DOHH2 (cell line): ENCODE results near the gene TMEM203.

Source experiments
- H3F3A ChIP-seq: fragments of 200-600 bp; sonication (generic), shearing (Covaris generic); 2 replicates; pipeline ENCODE4 v1.6.0; 2016; ENCODE audit warnings: antibody characterized with exemption, mild to moderate bottlenecking; ENCODE audit not compliant: control insufficient read depth, insufficient read depth
- H3K27ac ChIP-seq: fragments of 200-600 bp; sonication (generic); 2 replicates; pipeline ENCODE4 v1.5.1; 2014; ENCODE audit warnings: low read depth, mild to moderate bottlenecking, low read length, moderate library complexity
- H3K27me3 ChIP-seq: fragments of 200-600 bp; sonication (generic); 2 replicates; pipeline ENCODE4 v1.6.1; 2014; ENCODE audit warnings: mild to moderate bottlenecking, low read length, mixed read lengths; ENCODE audit not compliant: control insufficient read depth
- H3K36me3 ChIP-seq: fragments of 200-600 bp; sonication (generic); 2 replicates; pipeline ENCODE4 v1.6.1; 2014; ENCODE audit warnings: mild to moderate bottlenecking, low read length, moderate library complexity, mixed read lengths; ENCODE audit not compliant: control insufficient read depth
- H3K4me1 ChIP-seq: fragments of 200-600 bp; sonication (generic); 2 replicates; pipeline ENCODE4 v1.6.1; 2014; ENCODE audit warnings: mild to moderate bottlenecking, low read length, mixed read lengths; ENCODE audit not compliant: control insufficient read depth
- H3K4me2 ChIP-seq: fragments of 200-600 bp; sonication (generic); 2 replicates; pipeline ENCODE4 v1.6.0; 2014; ENCODE audit warnings: mild to moderate bottlenecking, low read length, moderate library complexity
- H3K4me3 ChIP-seq: fragments of 200-600 bp; sonication (generic); 2 replicates; pipeline ENCODE4 v1.5.1; 2014; ENCODE audit warnings: mild to moderate bottlenecking, low read length, mixed read lengths
- H3K79me2 ChIP-seq: fragments of 200-600 bp; sonication (generic); 2 replicates; pipeline ENCODE4 v1.6.1; 2014; ENCODE audit warnings: mild to moderate bottlenecking, low read length, mixed read lengths; ENCODE audit not compliant: control insufficient read depth
- H3K9me2 ChIP-seq: fragments of 200-600 bp; sonication (generic); replicated peaks from 2 replicates; pipeline ENCODE4 v1.6.1; 2014; ENCODE audit warnings: mild to moderate bottlenecking, low read length, mixed read lengths; ENCODE audit not compliant: control insufficient read depth
- H3K9me3 ChIP-seq: fragments of 200-600 bp; sonication (generic); 2 replicates; pipeline ENCODE4 v1.6.1; 2014; ENCODE audit warnings: antibody characterized with exemption, low read length, mixed read lengths; ENCODE audit not compliant: control insufficient read depth, insufficient read depth
- H4K20me1 ChIP-seq: fragments of 200-600 bp; sonication (generic); 2 replicates; pipeline ENCODE4 v1.6.0; 2014; ENCODE audit warnings: low read depth, mild to moderate bottlenecking, antibody characterized with exemption, low read length, moderate library complexity; ENCODE audit not compliant: control insufficient read depth, insufficient read depth
- EZH2phosphoT487 ChIP-seq: fragments of 200-600 bp; sonication (generic); IDR thresholded peaks from 2 replicates; pipeline ENCODE4 v1.6.1; 2017; ENCODE audit warnings: borderline replicate concordance, mild to moderate bottlenecking, antibody characterized with exemption, low read length, moderate library complexity, mixed read lengths
- TF ChIP-seq, protein P1 (sequence below): fragments of 200-600 bp; sonication (generic); IDR thresholded peaks from one replicate; pipeline ENCODE4 v1.5.1; 2014; ENCODE audit warnings: antibody characterized with exemption, mild to moderate bottlenecking, low read depth, low read length; ENCODE audit not compliant: poor library complexity, severe bottlenecking

Gene TMEM203

DNA sequence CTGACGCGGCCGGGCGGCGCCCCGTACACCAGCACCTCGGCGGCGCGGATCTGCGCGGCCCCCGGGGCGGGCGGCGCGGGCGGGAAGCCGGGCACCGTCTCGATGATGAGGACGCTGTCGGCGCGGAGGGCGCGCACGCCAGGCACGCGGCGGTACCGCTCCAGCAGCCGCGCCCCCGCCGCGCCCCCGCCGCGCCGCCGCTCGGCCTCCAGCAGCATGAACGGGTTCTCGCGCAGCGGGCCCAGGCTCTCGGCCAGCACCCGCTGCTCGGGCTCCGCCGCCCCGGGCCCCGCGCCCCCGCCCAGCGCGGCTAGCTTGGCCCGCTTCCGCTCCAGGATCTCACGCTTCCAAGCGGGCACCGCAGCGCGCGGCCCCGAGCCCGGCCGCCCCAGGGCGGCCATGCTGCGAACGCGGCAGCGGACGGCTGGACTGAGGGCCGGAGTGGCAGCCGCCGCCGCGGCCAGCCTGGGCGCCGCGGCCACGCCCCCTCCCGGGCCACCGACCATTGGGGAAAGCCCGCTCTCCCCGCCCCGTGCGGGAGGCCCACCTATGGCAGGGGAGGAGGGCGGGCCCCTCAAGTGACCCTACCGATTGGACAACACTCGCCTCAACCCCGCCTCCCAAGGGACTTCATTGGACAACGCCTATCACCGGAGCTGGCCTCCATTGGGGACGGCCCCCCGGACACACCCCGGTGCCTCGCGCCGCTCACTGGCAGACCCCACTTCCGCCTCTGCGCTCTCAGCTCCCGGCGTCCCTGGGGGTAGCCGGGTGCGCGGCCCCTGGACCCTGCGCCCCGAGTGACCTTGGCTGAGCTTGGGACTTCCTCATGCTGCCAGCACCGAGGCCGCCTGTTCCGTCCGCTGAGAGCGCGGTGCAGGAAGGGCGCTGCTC, 4.9 kb downstream of the TMEM203 start, which contains the start of gene TPRN:
Gene TPRN (minus strand): TSS at position 431 of the 894 bp plus-strand sequence. CDS start 30 bp downstream, at position 401.
- no peaks in the 10 kb centered on the region for H3K27me3 ChIP-seq
- peak within 1 kb of the TSS; percentile 92 for H3K4me2 ChIP-seq
- H3K36me3 ChIP-seq = peaks cover 10% of the 10 kb centered on the region
- peak within 1 kb of the TSS; percentile 63 for H3K27ac ChIP-seq
- TF ChIP-seq EZH2phosphoT487 = no peak
- TF ChIP-seq, protein P1, sequence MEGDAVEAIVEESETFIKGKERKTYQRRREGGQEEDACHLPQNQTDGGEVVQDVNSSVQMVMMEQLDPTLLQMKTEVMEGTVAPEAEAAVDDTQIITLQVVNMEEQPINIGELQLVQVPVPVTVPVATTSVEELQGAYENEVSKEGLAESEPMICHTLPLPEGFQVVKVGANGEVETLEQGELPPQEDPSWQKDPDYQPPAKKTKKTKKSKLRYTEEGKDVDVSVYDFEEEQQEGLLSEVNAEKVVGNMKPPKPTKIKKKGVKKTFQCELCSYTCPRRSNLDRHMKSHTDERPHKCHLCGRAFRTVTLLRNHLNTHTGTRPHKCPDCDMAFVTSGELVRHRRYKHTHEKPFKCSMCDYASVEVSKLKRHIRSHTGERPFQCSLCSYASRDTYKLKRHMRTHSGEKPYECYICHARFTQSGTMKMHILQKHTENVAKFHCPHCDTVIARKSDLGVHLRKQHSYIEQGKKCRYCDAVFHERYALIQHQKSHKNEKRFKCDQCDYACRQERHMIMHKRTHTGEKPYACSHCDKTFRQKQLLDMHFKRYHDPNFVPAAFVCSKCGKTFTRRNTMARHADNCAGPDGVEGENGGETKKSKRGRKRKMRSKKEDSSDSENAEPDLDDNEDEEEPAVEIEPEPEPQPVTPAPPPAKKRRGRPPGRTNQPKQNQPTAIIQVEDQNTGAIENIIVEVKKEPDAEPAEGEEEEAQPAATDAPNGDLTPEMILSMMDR = no peak
- peaks cover 58% of the 10 kb centered on the region for H3K4me1 ChIP-seq
- no peaks in the 10 kb centered on the region for H3K9me3 ChIP-seq
- peak within 1 kb of the TSS; percentile 96 for H3K4me3 ChIP-seq
- H3F3A ChIP-seq = peaks cover 6% of the 10 kb centered on the region
- no peaks in the 10 kb centered on the region for H3K9me2 ChIP-seq
- peaks cover 68% of the 10 kb centered on the region for H3K79me2 ChIP-seq
- peaks cover 3% of the 10 kb centered on the region; the same call in 1 of the 2 replicates for H4K20me1 ChIP-seq

DNA sequence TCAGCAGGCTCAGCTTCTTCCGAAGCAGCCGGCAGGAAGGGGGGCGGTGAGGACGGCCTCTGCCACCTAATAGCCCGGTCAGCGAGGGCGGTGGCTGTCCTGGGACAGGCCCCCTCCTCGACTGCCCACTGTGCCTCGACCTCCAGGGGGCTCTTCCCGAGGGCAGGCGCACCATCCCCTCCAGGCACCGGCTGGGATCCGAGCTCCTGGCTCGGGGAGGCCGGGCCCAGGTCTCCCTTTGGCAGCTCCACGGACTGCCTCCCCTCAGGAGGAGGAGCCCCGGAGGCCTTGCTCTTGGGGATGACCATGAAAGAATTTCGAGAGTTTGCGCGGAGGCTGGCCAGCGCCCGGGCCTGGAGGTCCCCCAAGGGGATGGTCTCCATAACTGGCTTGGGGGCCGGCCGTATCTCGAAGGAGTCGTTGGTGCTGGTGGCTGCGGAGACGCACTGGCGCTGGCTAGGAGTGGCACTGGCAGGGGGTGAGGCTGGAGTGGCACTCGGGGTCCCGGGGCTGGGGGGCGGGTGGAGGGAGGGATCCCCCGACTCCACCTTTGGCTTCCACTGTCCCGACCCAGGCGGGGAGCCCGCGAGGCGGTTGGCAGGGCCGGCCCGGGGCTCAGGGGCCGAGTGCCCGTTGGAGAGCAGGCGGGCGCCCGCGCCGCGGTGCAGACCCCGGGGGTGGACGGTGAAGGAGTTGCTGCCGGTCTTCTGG, 5.9 kb downstream of the TMEM203 start:
- Histone ChIP-seq H3K4me3 (peak overlapping the region; percentile 44), H4K20me1 (peaks cover 3% of the 10 kb centered on the region; the same call in 1 of the 2 replicates), H3K27ac (no peak overlapping the region), H3K27me3 (no peaks in the 10 kb centered on the region), H3K9me3 (no peaks in the 10 kb centered on the region), H3K79me2 (peaks cover 58% of the 10 kb centered on the region), H3K4me2 (peak overlapping the region; percentile 40), H3K9me2 (no peaks in the 10 kb centered on the region), H3F3A (peaks cover 6% of the 10 kb centered on the region), H3K36me3 (peaks cover 8% of the 10 kb centered on the region), H3K4me1 (peaks cover 56% of the 10 kb centered on the region)
- TF ChIP-seq, protein P1 = no peak
- TF ChIP-seq EZH2phosphoT487 = no peak

DNA sequence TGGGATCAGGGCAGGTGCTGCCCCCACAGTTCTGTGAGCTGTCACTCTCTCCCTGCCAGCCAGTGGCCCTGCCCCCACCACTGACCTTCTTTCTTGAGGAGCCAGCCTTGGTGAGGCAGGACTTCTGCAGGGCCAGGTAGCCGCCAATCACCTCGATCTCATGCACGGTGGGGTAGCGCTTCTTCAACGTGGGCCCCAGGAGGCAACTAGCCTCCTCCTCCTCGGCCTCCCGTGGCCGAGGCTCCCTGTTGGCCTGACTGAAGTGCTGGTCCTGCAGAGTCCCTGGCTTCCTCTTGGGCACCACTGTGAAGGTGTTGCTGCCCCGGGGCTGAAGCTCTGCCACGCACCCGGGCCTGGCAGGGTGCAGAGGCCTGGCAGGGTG, 6.6 kb downstream of the TMEM203 start:
- Histone ChIP-seq H4K20me1 (peaks cover 3% of the 10 kb centered on the region; the same call in 1 of the 2 replicates), H3K9me3 (no peaks in the 10 kb centered on the region), H3K36me3 (peaks cover 1% of the 10 kb centered on the region), H3F3A (peaks cover 6% of the 10 kb centered on the region), H3K4me1 (peaks cover 49% of the 10 kb centered on the region), H3K9me2 (no peaks in the 10 kb centered on the region), H3K27me3 (no peaks in the 10 kb centered on the region), H3K27ac (no peak overlapping the region), H3K4me2 (peak overlapping the region; percentile 40), H3K4me3 (no peak overlapping the region; the same call in 1 of the 2 replicates), H3K79me2 (peaks cover 52% of the 10 kb centered on the region)
- TF ChIP-seq EZH2phosphoT487 = no peak
- TF ChIP-seq, protein P1 = no peak
